Testis (tissue), 2 donors: ENCODE measurements around the gene APBA1.

ENCODE experiments used
- POLR2A ChIP-seq: fragments of 450-650 bp; IDR thresholded peaks from one replicate; pipeline ENCODE4 v1.6.1; 2017; ENCODE audit warnings: antibody characterized with exemption, mild to moderate bottlenecking, moderate library complexity
- TF ChIP-seq, protein P1 (sequence below), 3 experiments: fragments of 450-650 bp in 2 of 3; fragments of 200-600 bp in 1 of 3; sonication (generic) in 1 of 3; IDR thresholded peaks; one replicate each; pipeline ENCODE4 v1.5.1; 2016 to 2019; ENCODE audit warnings: antibody characterized with exemption in 3 of 3, mild to moderate bottlenecking in 2 of 3, moderate library complexity in 1 of 3

DNA sequence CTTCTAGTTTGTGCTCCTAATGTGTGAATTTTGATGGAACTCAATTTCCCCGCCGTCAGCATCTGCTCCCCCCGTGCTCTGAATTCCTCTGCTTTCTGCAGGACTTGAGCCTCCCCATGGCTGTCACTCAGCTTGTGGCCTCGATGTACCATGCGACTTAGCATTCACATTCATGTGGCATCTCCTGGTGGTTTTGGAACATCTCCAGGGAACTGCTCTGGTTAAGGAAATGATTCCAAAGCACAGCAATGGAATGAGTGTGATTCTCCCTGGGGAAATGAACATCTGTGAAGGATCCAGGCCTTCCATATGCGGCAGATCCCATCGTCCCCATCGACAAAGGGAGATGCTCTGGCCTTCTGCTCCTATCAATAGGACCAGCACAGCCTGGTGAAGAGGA, 228.2 kb downstream of the APBA1 start:
- TF ChIP-seq, protein P1, sequence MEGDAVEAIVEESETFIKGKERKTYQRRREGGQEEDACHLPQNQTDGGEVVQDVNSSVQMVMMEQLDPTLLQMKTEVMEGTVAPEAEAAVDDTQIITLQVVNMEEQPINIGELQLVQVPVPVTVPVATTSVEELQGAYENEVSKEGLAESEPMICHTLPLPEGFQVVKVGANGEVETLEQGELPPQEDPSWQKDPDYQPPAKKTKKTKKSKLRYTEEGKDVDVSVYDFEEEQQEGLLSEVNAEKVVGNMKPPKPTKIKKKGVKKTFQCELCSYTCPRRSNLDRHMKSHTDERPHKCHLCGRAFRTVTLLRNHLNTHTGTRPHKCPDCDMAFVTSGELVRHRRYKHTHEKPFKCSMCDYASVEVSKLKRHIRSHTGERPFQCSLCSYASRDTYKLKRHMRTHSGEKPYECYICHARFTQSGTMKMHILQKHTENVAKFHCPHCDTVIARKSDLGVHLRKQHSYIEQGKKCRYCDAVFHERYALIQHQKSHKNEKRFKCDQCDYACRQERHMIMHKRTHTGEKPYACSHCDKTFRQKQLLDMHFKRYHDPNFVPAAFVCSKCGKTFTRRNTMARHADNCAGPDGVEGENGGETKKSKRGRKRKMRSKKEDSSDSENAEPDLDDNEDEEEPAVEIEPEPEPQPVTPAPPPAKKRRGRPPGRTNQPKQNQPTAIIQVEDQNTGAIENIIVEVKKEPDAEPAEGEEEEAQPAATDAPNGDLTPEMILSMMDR (IDR thresholded peaks at IDR 0.05): no peak
- no peak for TF ChIP-seq POLR2A
